ENCODE data around the gene STAB2.

- TF ChIP-seq TCF12 (IDR thresholded peaks at IDR 0.05; ENCODE audit: low read depth, low read length) (no peak), SP4 (IDR thresholded peaks at IDR 0.05; ENCODE audit: low read length) (no peak), POLR2AphosphoS5 (IDR thresholded peaks at IDR 0.05; ENCODE audit: low read depth, low read length) (no peak), CTCF (IDR thresholded peaks at IDR 0.05; ENCODE audit: control extremely low read depth in 1 of 3, insufficient read depth in 1 of 3, low read depth in 1 of 3, low read length in 3 of 3) (no peak), POLR2A (IDR thresholded peaks at IDR 0.05; ENCODE audit: control extremely low read depth in 1 of 2, low read depth in 2 of 2, low read length in 2 of 2) (no peak)
These were observed 1.6 kb downstream of the STAB2 start for GRCh38 chr12:103588680-103589079.
